DMS 273 (cell line): ENCODE measurements around the gene KRT80.
A peak's percentile ranks its signal among the peaks of the same experiment; 100 is the strongest.
"Not testable (repeated sequence)": the region's sequence is repeated elsewhere in the genome, so short reads cannot be mapped to it uniquely, and the experiment has no call there.

Source experiments
- DNase-seq: peaks from one replicate; lab custom pipeline; 2025; ENCODE audit not compliant: unreplicated experiment; lab: John Stamatoyannopoulos, UW

The KRT80 gene

DNA sequence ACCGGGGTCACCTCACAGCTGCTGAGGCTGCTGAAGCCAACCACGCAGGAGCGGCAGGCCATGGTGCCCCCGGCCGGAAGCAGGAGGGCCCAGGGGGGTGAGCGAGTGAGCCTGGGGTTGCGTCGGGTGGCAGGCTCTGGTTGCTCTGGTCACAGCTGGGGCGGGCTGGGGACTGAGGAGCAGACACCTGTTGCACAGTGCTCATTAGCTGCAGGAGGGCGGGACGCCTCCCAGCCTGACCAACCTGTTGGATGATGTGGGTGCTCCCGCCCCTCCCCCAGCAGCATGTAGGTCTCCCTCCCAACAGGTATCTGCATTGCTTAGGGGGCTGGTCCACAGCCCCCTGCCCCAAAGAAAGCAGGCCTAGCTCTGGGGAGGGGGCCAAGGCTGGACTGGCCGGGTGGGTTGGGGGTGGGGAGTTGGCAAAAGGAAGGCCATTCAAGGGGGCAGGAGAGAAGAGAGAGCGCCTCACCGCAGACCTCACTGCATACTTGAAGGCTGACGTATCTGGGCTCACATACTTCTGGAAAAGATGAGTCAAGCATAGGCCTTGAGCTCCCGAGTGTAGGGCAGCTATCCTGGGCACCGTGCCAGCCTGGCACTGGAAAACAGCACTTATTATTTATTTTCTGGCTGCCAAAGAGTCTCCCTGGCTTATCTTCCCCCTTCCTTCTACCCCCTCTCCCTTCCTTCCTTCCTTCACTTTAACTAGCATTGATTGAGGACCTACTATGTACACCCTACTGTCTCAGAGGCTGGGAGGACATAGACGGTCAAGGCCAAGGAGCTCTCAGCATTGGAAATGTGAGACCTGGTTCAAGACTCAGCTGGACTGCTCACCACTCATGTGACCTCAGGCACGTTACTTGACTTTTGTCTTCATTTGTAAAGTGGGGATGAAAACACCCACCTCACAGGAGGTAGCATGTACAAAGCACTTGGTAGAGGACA lies at the start of gene KRT80:
TSS of gene KRT80 (minus strand) at position 174 of the 951 bp plus-strand sequence. CDS start at position 62, 112 bp downstream.
- peak; percentile 89 for DNase-seq

DNA sequence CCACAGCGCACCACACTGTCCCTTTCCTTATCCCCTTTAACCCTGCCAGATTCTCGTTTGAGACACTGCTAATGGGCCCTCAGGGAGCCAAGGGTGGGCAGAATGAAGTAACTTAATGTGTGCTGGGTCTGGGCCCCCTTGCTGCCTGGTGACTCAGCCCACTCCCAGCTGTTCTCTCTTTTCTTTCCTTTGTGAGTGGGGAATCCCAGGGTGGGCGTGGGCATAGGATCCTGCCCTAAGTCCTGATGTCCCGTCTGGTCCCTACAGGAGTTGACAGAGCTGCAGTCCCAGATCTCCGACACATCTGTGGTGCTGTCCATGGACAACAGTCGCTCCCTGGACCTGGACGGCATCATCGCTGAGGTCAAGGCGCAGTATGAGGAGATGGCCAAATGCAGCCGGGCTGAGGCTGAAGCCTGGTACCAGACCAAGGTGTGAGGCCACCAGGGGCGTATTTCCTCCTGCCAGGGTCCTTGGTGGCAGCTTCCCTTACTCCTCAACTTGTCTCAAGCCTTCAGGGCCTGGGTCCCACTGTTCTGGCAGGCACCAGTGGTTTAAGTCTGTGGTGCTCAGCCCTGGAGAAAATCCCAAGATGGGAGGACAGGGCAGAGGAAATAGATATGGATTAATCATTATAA lies 49.5 kb upstream of the KRT80 start:
- DNase-seq: peak; percentile 13

DNA sequence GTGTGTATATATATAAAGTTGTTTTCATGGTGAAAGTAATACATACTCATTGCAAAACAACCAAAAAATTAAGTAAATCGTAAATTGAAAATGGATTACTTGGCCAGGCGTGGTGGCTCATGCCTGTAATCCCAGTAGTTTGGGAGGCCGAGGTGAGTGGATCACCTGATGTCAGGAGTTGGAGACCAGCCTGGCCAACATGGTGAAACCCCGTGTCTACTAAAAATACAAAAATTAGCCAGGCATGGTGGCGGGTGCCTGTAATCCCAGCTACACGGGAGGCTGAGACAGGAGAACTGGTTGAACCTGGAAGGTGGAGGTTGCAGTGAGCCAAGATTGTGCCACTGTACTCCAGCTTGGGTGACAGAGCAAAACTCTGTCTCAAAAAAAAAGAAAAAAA lies 48.4 kb upstream of the KRT80 start:
- not testable (repeated sequence) for DNase-seq

DNA sequence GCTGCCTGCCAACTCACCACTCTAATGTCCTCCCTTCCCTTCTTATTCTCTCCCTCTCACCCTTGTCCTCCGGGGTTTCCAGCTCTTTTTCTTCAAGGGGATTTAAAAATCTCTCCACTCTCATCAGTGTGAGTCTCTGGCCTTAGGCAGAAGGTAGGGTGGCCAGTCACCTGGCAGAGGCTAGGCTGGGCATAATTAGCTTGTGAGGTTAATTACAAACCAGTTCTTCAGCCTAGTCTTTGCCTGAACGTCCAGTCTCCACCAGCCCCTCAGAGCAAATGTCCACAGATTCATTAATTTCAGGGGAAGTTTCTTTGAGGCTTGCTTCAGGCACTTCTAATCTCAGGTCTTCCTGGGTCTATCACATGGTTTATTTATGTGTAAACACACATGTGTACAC lies 48.0 kb upstream of the KRT80 start:
- DNase-seq: no peak

DNA sequence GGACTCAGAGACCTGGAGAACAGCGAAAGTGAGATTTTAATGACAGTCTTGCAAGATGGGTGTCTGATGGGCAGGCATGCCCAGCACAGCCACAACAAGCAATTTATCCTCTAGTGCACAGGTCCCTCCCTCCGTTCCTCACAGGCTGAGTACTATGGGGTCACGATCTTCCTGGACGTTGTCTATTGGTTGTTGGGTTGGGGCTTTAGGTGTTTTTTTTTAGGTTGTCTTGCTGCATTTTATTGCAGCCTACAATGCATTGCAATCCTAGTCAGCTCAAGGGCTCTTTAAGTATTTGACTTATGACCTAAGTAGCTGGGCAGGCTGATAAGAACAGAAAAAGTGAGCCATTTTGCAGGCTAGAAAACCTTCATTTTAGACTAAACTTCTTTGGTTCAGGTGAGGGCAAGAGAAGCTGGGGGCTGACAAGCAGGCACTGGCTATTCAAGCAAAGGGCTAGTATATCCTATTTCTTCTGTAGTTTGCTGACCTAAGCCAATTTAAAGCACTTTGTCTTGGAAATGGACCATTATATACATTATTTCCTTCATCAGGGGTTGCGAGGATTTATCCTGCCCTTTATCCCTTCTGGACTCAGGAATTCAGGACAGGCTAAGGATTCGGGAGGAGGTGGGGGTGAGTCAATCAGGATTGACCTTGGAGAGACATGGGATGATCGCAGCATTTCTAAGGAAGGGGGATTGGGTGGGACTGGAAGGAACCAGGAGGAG lies 47.3 kb upstream of the KRT80 start:
- no peak for DNase-seq

DNA sequence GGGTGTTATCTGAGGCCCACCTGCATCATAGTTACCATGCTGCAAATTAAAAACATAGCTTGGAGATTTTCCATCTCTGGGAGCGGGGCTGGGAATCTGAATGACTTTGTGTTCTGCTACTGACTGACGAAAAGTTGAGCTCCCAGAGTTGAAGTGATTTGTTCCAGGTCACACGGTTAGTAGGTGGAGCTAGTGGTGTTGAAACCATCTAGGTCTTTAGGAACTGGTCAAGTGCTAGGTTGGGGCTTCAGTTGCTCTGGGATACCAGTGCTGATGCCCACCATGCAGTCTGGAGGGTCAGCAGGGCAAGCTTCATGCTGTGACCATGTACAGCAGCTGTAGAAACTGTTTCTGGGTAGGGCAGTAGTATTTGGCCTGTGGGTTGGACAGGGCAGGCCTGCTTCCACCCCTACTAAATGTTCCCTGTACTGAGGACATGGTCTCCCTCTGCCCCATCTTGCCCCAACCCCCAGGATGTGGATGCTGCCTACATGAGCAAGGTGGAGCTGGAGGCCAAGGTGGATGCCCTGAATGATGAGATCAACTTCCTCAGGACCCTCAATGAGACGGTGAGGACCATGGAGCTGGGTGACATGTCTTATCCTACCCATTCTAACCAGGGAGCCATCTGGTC lies 46.5 kb upstream of the KRT80 start:
- no peak for DNase-seq

DNA sequence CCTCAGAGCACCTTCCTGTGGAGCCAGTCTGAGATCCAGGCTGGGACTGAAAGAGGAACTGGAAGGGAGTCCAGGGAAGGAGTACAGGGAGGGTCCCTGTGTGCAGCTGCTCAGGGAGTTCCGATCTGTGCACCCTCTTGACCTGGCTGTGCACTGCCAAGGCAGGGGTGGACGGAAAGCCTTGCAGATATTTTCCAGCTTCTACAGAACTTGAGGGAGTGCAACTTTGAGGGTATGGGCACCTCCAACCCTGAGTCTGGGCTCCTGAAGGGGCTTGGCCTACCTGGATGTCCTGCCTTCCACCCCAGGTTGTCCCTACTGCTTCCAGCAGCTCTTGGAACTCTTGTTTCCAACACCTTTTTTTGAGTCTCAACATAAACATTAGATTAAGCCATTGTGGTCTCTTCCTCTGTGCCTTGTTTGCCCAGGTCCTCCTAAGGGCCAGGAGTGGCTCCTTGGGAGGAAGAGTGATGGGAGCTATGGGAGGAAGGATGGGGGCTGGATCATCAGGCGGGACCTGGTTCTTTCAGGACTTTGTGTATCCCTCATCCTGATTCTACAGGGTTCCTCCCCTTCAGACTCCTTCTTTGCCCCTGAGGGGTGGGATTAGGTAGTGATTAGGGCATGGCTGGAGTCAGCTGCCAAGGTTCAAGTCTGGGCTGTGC lies 44.7 kb upstream of the KRT80 start:
- DNase-seq: no peak

DNA sequence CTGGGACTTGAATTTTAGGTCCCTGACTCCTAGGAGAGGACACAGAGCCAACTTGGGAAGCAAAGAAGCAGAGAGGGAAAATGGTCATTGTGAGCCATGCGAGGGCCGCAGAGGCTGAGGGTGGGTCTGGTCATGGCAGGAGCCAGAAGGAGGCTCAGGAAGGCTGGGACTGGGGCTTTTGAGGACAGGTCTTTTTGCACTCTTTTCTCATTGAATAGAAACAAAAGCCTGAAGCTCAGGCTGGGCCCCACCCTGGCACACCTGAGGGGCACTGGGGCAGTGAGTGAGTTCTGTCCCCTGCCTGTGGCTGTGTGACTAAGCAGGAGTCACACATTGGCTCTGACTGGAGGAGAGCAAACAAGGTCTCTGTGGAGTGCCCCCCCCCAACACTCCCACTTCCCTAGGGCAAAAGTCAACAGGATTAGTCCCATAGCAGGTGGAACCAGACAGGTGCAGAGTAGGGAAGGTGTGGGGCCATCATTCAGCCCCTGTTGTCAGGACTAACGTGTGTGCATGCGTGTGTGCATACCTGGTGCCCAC lies 44.1 kb upstream of the KRT80 start:
- no peak for DNase-seq

DNA sequence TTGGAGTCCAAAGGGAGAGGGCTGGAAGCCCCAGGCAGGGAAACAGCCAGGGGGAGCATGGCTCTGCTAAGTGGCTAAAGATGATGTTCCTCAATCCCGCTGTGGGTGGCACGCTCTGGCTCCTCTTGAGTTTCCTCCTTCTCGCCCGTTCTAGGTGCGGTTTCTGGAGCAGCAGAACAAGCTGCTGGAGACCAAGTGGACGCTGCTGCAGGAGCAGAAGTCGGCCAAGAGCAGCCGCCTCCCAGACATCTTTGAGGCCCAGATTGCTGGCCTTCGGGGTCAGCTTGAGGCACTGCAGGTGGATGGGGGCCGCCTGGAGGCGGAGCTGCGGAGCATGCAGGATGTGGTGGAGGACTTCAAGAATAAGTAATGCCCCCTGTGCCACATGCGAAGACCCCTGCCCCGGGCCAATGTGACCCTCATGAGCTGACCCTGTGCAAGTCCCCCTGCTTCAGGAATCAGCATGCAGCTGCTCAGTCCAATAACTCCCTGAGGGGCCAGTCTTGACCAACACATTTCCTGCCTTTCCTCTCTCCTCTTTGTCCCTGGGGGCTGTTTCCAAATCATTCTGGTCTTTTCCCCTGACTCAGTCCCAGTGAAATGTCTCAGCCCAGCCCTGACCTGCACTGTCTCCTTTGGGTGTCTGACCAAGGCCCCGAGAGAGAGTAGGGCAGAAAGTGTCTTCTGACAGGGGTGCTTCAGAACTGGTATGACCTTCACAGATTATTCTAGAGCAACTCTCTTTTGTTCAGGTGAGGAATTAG lies 43.4 kb upstream of the KRT80 start:
- no peak for DNase-seq

DNA sequence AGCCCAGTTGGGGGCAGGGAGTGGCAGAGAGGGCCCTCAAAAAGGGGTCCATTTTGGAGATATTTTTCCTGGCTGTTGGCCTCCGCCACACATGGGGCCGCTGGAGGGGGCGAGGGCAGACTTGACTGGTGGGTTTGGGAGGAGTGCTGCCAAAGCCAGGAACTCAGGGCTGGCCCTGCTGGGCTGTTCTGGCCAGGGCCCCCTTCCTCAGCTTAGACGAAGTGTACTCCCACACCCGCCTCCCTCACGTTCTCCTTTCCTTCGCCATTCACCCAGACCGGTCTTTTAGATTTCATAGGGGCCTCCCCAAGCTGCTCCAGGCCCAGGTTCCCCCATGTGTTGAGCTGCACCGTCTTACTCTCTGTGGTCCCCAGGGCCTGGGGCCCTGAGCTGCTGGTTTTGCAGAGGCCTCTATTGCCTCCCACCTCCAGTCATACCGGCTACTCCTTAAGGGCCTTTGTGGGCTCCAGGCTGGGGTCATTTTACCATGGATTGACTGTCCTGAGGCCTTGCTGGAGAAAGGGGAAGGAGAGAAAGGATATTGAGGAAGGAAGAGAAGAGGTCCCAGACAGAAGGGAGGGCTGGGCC lies 42.5 kb upstream of the KRT80 start:
- no peak for DNase-seq

DNA sequence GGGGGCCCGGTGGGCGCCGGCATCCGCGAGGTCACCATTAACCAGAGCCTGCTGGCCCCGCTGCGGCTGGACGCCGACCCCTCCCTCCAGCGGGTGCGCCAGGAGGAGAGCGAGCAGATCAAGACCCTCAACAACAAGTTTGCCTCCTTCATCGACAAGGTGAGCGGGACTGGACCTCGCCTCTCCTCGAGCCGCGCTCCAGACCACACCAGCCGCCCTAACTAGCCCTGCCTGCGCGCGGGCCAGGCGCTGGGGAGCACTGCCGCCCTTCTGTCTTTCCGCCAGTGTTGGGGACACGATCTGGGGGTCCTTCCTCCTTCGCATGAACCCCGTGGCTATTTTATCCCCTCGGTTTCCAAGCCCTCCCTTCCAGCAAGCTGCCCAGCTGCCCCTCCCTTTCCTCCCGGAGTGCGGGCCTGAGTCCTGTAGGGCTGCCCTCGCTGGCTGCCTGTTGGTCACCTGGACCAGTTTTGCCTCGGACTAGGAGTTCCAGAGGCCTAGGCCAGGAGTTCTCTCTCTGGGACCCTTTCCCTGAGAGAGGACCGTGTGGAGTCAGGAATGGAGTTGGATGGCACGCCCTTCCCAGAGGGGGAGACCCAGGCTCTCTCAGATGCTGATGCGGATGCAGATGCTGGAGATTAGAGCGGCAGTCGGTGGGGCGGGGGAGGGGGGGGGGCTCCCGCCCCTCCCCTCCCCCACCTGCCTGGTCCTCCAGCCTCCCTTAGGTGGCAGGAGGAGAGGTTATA lies 41.8 kb upstream of the KRT80 start:
- no peak for DNase-seq

DNA sequence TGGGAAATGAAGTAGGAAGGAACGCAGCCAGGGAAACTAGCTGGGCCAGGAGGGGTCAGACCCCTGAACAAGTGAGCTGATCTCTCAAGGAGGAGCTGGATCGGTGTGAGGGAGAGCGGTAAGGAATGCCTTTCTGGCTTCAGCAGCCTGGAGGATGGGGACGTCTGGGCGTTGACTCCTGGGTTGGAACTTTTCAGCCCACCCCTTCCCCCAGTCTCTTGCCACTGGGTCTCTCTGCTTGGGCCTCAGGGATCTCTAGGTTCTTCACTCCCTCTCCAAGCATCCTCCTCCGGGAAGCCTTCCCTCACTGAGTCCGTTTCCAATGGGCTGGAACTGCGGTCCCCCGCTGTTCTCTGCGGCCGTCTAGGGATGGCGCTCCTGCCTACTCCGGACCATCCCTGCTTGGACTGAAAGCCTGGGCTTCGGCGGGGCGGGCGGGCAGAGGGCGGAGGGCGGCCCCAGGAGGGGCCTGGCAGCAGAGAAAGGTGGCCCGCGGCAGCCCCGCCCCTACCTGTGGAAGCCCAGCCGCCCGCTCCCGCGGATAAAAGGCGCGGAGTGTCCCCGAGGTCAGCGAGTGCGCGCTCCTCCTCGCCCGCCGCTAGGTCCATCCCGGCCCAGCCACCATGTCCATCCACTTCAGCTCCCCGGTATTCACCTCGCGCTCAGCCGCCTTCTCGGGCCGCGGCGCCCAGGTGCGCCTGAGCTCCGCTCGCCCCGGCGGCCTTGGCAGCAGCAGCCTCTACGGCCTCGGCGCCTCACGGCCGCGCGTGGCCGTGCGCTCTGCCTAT lies 41.1 kb upstream of the KRT80 start, which contains the start of gene KRT7:
TSS of gene KRT7 (plus strand) at position 570 of the 788 bp plus-strand sequence. CDS start at position 624, 54 bp downstream.
- DNase-seq: no peak

DNA sequence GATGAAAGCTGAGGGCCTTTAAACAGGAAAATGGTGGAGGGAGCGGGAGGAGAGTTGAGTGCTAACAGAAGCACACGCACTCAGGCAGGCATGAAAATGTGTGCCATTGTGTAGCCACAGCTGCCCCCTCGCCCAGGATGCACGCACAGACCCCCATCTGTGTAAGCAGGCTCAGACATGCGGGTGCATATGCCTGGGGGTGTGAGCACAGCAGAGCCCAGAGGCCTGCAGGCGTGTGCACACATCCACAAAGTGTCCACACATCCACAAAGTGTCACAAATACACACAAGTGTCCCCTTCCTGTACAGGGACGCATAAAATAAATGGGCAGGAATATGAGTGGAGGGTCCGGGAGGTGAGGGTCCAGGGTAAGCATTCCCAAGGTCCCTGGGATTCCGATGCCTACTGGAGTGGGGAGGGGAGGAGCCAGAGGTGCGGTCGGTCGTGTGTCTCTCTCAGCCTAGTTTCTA lies 40.4 kb upstream of the KRT80 start:
- no peak for DNase-seq

DNA sequence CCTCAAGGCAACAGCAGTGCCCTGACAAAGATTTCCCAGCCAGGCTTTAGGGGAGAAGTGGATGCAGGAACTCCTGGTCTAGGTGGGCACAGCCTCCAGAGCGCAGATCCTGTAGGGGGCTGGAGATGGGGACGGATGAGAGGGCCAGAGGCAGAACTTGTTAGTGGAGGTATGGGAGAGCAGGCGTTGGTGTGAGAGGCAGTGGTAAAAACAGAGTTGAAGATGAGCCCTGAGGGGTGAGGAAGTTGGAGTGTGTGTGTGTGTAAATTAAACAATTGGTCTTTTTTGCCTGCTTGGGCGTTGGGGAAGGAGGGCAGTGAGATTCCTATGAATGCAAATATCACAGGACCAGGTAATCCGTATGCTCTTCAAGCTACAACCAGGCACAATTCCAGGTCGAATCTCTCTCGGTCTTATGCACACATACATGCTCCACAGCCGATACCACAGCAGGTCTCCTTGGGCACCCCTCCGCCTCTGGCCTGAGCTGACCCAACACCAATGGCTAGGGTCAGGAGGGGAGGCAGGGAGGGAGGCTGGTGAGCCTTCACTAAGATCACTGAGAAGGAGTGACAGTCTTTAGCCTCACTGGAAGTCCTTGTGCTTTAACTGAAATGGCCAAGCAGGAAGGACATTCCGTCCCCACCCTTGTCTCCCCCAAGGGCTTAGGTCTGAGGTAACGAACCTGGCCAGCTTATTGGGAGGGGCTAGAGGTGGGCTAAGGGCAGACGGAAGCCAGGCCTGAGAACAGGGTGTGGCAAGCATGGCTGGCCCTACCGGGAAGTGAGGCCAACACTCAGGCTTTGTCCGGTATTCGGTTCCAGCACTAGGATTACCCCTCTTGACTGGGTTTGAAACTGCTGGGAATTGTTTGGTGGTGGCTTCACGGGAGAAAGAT lies 39.7 kb upstream of the KRT80 start:
- no peak for DNase-seq

DNA sequence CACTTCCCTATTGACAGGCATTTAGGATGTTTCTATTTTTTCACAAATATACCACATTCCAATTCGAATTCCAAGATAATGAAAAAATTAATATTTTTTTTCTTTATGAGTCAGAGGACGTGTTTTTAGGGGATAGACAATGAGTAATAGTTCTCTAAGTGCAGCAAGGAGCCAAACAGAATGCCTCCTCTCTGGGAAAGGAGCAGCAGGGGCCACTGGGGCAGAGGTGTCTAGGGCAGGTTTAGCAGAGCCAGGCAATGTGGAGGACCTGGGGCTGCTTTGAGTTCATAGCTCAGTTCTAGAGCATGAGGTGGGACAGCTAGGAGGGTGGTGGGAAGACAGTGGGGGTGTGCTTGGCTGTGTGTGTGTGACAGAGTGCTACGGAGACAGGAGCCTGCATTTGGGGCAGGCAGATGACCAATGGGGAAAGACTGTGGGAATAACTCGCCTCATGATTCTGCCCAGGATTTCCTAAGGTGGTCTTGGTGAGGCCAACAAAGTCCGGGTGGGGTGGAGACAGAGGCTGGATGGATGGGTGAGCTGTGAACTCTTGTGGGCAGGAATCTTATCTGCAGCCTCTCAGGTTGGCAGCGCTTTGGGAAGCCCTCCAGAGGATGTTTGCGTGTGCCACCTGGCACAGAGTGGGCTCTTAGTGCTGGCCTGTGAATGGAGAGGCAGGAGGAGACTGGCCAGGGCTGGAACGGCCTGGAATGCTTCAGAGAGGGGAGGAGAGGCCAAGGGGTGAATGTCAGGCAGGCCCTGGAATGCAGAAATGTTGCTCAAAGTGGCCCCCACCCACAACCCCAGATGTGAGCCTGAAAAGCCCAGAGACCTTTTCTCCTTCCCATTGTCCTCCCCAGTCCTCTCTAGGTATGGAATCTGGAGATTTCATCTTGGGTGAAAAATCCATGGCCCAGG lies 38.8 kb upstream of the KRT80 start:
- DNase-seq: no peak
